OCI-LY1 (cell line): ENCODE results near the gene ITGAV.

ENCODE experiments used
- EZH2 ChIP-seq: fragments of 200-600 bp; sonication (generic), shearing (Covaris generic); IDR thresholded peaks from 2 replicates; pipeline ENCODE4 v1.8.0; 2017; ENCODE audit warnings: borderline replicate concordance, mixed run types, mild to moderate bottlenecking, antibody characterized with exemption, low read length, moderate library complexity, mixed read lengths
- TF ChIP-seq, protein P1 (sequence below): fragments of 200-600 bp; sonication (generic), shearing (Covaris generic); IDR thresholded peaks from 2 replicates; pipeline ENCODE4 v1.5.1; 2017; ENCODE audit warnings: mild to moderate bottlenecking, antibody characterized with exemption, low read length, moderate library complexity, mixed read lengths

DNA sequence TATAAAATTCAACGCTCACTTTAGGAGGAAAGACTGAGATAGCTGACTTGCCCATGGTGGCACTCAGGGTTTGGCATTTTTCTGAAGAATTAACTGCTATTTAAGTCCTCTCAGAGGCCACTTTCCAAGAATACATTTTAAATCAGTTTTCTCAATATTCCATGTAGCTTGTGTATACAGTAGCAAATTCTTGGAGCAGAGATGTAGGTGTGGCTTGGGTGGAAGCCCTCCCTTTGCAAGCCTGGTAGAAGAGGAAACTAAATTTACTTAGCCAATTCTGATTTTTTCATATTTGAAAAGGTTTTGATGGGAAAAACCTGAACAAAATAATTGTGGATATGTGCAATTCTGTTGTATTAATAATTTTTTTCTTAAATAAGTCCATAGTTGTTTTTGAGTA lies 14.0 kb upstream of the ITGAV start:
- TF ChIP-seq, protein P1, sequence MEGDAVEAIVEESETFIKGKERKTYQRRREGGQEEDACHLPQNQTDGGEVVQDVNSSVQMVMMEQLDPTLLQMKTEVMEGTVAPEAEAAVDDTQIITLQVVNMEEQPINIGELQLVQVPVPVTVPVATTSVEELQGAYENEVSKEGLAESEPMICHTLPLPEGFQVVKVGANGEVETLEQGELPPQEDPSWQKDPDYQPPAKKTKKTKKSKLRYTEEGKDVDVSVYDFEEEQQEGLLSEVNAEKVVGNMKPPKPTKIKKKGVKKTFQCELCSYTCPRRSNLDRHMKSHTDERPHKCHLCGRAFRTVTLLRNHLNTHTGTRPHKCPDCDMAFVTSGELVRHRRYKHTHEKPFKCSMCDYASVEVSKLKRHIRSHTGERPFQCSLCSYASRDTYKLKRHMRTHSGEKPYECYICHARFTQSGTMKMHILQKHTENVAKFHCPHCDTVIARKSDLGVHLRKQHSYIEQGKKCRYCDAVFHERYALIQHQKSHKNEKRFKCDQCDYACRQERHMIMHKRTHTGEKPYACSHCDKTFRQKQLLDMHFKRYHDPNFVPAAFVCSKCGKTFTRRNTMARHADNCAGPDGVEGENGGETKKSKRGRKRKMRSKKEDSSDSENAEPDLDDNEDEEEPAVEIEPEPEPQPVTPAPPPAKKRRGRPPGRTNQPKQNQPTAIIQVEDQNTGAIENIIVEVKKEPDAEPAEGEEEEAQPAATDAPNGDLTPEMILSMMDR, result no peak
- TF ChIP-seq EZH2, result no peak
